ENCODE results near the gene GIN1.
"Not testable (repeated sequence)": the region's sequence is repeated elsewhere in the genome, so short reads cannot be mapped to it uniquely, and the experiment has no call there.

GIN1 gene

DNA sequence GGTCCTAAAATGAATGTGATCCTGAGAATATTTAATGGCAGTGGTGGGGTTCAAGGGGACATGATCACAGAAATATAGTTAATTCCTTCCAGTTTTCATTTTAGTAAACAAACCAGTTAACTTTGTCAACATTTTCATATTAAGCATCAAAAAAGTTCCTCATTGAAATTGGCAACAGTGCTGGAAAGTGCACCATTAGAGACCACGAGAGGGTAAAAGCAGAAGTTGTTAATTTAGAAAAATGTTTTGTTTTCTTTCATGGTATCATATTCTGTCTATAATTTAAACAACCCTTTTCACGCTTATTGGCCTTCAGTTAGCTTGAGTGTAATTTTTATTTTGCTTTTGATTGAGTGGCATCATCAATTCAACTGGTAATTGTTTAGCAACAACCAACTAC lies 11.9 kb downstream of the GIN1 start:
- DNase-seq = no peak

- no peak for DNase-seq
These were observed 17.7 kb downstream of the GIN1 start for GRCh38 chr5:103102234-103102633.

DNA sequence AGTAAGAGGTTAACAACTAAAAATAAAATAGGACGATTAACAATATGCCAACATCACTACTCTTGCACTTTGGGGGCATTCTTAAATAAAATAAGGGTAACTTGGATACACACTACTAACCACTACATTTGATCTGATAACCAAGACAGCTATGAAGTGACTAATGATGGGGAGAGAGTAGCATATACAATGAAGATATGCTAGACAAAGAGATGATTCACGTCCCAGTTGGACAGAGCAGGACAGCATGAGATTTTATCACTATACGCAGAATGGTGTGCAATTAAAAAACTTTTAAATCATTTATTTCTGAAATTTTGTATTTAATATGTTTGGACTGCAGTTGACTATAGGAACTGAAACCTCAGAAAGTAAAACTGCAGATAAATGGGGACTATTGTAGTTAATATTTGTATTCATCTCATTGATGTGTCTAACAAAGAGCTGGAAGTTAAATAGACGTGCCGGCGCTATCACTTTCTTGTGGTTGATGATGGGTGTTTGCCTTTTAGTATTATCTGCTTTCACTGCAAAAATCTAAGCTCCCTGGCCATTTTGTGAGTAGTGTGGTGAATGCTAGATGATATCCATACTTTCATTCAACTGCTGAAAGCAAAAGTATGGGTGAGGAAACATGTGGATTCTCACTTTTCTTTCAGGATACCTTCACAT lies 18.7 kb downstream of the GIN1 start:
- no peak for DNase-seq

DNA sequence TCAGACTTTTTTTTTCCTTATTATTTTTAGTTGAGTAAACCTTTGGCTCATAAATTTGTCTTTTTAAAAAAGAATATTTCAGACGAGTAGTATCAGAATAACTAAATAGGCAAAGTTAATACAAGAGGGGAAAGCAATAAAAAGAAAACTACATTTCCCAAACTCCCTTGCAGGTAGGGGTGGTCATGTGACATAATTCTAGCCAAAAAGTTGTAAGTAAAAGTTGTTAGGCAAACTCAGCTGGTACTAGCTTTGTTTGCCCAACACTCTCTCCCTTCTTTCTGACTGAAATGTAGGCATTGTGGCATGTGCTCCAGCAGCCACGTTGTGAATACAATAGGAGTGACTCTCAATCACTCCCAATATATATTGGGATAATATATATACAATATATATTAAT lies 20.9 kb downstream of the GIN1 start:
- no peak for DNase-seq

GRCh38 chr5:103094737-103095136 lies 25.2 kb downstream of the GIN1 start:
- DNase-seq = no peak

GRCh38 chr5:103093727-103094126 lies 26.2 kb downstream of the GIN1 start:
- no peak for DNase-seq

GRCh38 chr5:103092676-103093075 lies 27.3 kb downstream of the GIN1 start:
- no peak for DNase-seq

DNA sequence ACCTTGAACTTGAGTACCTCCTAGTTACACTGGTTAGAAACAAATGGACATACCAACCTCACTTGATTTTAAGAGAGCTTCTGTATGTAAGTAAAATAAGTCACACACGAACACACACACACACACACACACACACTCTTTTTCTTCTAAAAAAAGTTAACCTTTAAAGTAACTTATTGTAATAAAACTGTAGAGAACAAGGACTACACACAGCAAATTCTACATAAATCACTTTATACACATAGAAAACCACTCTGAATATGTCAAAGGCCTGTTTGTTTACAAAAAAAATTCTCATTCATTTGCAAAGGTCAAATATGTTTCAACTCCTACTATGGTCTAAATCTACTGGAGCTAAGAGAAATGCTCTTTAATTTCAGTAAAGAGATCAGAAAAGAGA lies 29.1 kb downstream of the GIN1 start:
- DNase-seq = no peak

GRCh38 chr5:103089272-103089671 lies 30.7 kb downstream of the GIN1 start:
- no peak for DNase-seq

- no peak for DNase-seq
These were observed 33.4 kb downstream of the GIN1 start for GRCh38 chr5:103086547-103086946.

GRCh38 chr5:103079796-103080195 lies 40.1 kb downstream of the GIN1 start:
- DNase-seq = no peak

DNA sequence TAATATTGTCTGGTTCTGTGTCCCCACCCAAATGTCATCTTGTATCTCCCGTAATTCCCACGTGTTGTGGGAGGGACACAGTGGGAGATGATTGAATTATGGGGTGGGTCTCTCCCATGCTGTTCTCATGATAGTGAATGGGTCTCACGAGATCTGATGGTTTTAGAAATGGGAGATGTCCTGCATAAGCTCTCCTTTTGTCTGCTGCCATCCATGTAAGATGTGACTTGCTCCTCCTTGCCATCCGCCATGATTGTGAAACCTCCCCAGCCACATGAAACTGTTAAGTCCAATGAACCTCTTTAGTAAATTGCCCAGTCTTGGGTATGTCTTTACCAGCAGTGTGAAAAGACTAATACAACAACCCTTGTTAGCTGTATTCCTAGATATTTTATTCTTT lies 44.5 kb downstream of the GIN1 start:
- no peak for DNase-seq

GRCh38 chr5:103073500-103073899 lies 46.4 kb downstream of the GIN1 start:
- DNase-seq = not testable (repeated sequence)

DNA sequence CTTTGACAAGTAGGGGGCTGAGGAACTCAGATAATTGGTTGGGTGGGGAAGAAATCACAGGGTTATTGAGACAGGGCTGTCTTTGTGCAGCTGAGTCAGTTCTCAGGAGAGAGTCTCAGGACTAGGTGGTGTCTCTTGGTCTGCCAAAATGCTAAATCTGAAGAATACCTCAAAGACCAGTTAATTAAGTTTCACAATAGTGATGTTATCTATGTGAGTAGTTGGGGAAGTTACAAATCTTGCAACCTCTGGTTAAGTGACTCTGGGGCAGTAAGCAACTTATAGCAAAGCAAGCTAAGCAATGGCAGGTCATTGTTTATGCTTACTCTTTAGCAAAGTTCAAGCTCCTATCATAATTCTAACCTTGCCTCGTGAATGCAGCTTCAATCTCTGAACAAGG lies 53.6 kb downstream of the GIN1 start:
- no peak for DNase-seq

- no peak for DNase-seq
These were observed 59.4 kb downstream of the GIN1 start for GRCh38 chr5:103060424-103060954.

DNA sequence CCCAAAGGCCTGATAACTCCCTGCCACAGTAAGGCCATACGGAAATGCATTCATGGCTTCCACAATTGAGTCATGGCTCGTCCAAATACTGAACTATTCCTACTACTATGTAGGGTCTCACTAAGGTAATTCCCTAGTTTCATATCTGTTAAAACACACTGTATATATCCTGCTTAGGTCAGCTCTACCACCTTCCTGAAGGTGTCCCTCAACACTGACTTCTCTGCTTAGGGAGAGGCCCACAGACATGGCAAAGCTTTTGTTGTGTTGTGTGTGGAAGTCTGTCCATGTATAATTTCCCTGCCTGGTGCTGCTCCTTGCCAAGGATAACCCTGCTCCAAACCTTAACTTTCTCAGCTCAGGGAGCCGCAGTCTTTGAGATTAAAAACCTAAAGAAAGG lies 60.4 kb downstream of the GIN1 start:
- no peak for DNase-seq

GRCh38 chr5:103057208-103058130 lies 62.5 kb downstream of the GIN1 start:
- no peak for DNase-seq

GRCh38 chr5:103046706-103047105 lies 73.2 kb downstream of the GIN1 start:
- not testable (repeated sequence) for DNase-seq

GRCh38 chr5:103041071-103041676 lies 78.8 kb downstream of the GIN1 start:
- no peak for DNase-seq

- DNase-seq = no peak
These were observed 82.1 kb downstream of the GIN1 start for GRCh38 chr5:103037673-103038455.

GRCh38 chr5:103036601-103037000 lies 83.3 kb downstream of the GIN1 start:
- DNase-seq = no peak
